Esophagus mucosa (tissue), 1 donor: ENCODE results near the gene RWDD1. TPM values are rescaled to one million over a fixed set of nuclear protein-coding genes. Genes with fewer than 3 reads are reported as not detected.

ENCODE experiments used
- ATAC-seq: fragments of 200-7000 bp; cut with Tn5 transposase; one replicate; pipeline ENCODE4 v1.9.1; 2020
- total RNA-seq: library from RNA; stranded (reverse); gene quantifications from one replicate; pipeline ENCODE4 v1.2.4, GENCODE V29; 2023
- donor health status: DM: yes; HTN: yes; CAD: no.

Gene RWDD1, protein sequence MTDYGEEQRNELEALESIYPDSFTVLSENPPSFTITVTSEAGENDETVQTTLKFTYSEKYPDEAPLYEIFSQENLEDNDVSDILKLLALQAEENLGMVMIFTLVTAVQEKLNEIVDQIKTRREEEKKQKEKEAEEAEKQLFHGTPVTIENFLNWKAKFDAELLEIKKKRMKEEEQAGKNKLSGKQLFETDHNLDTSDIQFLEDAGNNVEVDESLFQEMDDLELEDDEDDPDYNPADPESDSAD
- total RNA-seq, result 28.4 TPM

DNA sequence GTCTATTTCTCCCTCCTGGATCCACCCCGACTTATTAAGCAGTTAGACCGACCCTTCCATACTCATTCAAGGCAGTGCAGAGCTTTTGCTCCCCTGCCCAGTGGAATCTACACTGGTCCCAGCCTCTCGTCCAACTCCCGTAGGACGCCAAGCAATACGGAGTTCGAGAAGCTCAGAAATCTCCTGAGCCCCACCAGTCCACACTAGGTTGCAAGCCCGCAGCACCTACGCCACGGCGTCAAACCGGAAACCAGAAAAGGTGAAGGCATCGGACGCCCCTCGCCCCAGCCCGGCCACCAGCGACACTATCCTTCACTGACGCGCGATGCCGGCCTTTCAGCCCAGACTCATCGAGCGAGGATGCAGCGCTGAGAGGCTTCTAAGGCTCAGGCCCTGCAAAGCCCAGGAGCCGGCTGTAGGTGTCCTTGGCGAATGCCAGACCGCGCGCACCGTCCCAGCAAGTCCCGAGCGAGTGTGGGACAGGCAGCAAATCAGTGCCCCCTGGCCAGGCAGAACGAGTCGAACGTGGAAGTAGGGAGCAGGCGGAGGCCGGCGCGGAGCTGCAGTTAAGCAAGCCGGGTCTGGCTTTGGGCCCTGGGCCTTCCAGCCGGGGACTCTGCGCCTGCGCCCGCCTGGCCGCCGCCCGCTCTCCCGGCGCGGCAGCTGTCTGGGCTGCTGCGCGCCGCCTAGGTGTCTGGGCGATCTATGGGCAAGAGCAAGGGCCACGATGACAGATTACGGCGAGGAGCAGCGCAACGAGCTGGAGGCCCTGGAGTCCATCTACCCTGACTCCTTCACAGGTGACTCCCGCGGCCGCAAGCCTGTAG lies at the start of gene RWDD1:
RWDD1 (plus strand) TSS at position 649 of the 827 bp plus-strand sequence; CDS start at position 728, 79 bp downstream.
- ATAC-seq, result peak; percentile 100

- ATAC-seq, result no peak
Measured at GRCh38 chr6:116522896-116523295, 48.4 kb upstream of the RWDD1 start.

- ATAC-seq, result no peak
Measured at GRCh38 chr6:116524236-116524635, 47.1 kb upstream of the RWDD1 start.

GRCh38 chr6:116528133-116528532 lies 43.2 kb upstream of the RWDD1 start:
- no peak for ATAC-seq

DNA sequence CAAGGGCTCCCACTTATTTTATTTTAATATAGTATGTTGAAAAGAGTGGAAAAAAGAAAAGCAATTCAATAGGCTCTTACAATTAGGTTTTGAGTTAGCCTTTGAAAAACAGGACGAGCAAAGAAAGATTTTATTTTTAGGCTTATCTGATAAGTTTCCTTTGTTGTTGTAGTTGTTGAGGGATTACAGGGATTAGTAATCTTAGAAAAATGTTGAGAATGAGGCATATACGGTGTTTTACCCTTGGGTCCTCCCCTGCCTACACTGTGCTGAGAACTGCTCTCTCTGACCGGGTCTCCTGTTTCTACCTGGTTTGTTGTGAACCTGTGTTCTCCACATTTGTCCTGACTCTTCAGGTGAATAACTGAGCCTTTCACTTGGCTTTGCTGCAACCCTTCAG lies 42.5 kb upstream of the RWDD1 start:
- no peak for ATAC-seq

DNA sequence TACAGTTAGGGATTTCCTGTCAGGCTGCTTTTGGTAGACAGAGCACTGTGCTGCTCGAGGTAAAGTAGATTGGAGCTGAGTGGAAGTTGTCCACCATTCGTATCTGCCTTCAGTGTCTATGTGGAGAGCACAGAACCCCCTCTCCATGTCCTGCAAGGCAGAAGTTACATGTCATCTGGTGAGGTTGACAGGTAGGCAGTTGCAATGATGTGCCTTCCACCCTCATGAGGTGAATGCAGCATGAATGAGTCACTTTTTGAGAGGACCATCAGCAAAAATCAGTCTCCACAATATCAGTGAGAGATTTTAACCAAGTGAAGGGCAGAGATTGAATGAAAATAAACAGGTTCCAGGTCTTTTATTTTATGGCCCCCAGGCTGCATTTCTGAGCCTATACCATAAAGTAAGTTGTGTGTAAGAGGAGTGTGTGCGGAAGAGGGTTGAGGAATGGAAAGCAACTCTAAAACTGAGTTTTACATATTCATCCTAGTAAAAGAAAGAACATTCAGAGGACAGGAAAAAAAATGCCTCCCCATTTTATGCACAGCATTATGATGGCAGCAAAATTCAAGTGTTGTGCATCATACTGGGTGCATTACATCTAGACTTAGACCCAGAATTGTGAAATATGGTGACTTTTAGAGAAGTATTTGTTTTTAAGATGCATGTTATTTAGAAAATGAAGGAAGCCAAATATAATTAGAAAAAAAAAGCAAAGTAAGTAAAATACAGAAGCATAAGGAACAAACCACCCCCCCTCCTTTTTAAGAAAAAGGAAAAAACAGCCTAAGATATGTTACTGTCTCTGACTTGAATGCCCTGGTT lies 41.6 kb upstream of the RWDD1 start:
- ATAC-seq, result no peak

- ATAC-seq, result no peak
Measured at GRCh38 chr6:116530436-116530835, 40.9 kb upstream of the RWDD1 start.

GRCh38 chr6:116531675-116532570 lies 39.4 kb upstream of the RWDD1 start:
- peak; percentile 79 for ATAC-seq

GRCh38 chr6:116533233-116533957 lies 37.9 kb upstream of the RWDD1 start:
- ATAC-seq, result no peak

GRCh38 chr6:116535109-116535508 lies 36.2 kb upstream of the RWDD1 start:
- no peak for ATAC-seq

DNA sequence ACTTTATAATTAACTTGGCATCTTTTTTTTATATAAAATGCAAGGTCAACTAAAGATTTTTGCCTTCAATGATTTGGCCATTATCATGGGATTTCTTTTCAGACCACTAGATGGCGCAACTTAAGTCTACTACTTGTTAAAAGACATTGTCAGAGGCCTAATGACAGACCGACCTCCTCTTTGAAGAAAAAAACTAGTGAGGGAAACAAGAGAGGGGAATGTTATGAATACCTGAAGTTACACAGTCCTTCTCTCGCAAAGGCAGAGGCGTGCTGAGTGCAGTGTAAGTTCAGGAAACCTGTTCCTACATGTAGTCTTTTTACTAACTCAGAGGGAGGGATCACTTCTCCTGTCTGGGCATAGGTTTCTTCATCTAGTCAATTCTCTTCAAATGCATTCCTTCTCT lies 35.1 kb upstream of the RWDD1 start:
- ATAC-seq, result peak; percentile 65

GRCh38 chr6:116542426-116542825 lies 28.9 kb upstream of the RWDD1 start:
- no peak for ATAC-seq

- ATAC-seq, result no peak
Measured at GRCh38 chr6:116543149-116543548, 28.2 kb upstream of the RWDD1 start.

DNA sequence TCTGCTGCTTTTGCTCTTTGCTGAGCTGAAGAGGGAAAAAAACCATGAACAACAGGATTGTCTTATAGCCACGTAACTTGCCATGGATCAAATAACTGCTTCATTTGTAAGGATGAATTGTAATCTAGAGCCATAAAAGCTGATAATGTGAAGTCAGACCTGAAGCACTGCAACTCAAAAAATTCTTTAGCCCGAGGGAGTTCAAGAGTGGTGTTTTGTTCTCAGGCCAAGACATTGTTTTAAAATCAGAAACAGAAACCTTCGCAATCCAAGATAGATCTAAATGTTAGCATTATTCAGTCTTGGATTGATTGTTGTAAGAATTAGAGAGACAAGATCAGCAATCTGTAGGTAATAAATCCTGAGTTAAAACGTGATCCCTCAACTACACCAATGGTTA lies 25.7 kb upstream of the RWDD1 start, which contains the start of gene TRAPPC3L:
TRAPPC3L (minus strand) TSS at position 34 of the 400 bp plus-strand sequence. CDS start 170 bp downstream, outside the sequence.
- no peak for ATAC-seq

GRCh38 chr6:116547358-116547757 lies 23.9 kb upstream of the RWDD1 start:
- no peak for ATAC-seq

DNA sequence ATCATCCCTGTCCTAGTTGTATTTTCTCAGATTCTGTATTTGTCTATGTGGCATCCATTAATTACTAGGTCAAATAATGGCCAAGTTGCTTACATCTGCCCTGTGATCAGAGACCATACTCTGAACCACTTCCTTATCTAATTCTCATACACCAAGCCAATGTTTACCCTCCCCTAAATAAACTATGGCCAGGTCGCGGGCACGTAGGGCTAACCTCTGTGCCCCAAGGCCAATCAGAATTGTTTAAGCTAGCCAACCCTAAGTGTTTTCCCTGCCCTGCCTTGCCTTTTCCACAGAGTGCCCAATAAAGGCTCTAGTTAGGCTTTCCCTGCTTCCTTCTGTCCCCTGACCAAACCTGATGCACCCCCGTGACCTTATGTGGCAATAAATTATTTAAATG lies 20.5 kb upstream of the RWDD1 start:
- no peak for ATAC-seq

DNA sequence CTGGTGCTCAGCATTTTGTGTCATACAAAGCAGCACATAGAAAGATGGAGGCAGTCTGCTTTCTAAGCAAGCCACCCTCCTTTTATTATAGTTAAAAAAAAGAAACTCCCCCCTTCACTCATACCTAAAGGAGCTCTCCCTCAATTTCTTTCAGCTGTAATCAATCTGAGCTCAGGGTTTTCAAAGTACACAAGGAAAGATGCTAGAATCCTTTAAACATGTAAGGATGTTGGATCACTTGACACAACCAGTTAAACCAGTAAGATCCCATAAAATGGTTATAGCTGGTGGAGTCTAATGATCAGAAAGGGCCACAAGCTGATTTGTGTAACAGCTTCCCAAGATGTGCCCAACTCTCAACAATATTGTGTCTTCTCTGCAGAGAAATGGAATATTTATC lies 17.9 kb upstream of the RWDD1 start, which contains the start of gene CALHM4:
CALHM4 (plus strand) TSS at position 301 of the 400 bp plus-strand sequence; CDS start at position 344, 43 bp downstream.
- no peak for ATAC-seq

DNA sequence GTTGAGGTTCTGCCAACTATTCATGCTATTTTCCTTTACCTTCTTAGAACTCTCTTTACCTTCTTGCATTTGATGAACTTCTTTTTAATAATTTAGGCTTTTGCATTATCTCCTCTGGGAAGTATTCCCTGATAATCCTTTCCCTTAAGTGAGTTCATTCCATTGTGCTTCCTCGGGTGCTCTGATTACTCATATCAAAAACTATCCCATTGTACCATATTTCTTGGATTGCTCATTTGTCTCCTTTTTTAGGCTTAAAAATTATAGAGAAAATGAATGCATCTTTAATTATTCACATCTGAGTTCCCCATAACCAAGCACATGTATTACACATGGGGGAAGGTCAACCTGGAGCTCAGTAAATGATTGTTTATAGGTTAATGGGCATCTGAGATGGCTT lies 15.2 kb upstream of the RWDD1 start:
- ATAC-seq, result no peak

DNA sequence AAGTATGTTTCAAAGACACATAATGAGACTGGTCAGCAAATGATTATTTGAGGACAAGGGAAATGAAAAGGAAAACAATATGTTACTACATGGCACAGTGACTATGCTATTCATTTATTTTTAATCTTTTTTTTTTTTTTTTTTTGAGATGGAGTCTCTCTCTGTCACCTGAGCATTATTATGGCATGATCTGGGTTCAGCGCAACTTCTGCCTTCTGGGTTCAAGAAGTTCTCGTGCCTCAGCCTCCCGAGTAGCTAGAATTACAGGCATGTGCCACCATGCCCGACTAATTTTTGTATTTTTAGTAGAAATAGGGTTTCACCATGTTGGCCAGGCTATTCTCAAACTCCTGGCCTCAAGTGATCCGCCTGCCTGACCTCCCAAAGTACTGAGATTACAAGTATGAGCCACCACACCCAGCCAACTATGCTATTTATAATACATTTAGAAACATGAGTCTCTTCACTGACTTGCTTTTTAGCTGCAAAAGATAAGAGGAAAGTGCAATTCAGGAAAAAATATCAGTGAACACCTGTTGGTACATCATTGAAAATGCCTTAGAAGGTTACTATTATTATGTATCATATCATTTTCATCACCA lies 14.4 kb upstream of the RWDD1 start:
- ATAC-seq, result no peak

GRCh38 chr6:116557893-116558292 lies 13.4 kb upstream of the RWDD1 start:
- peak; percentile 77 for ATAC-seq

DNA sequence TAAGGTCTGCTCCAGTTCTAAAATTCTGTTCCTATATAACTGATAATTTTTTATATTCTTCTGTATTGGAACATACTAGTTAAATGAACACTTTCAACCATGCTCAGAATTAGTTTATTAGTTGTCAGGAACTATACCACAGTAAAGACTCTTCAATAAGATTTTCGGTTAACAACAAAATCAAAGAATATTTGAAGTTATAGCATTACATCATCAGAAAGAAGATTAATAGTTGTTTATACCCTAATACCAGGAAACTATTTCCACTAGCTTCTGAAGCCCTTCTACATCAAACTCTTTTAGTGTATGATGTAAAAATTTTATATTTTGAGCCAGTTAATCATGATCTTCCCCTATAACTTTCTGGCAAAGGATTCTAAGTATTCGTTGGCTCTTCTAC lies 11.2 kb upstream of the RWDD1 start:
- no peak for ATAC-seq
